RPMI7951 (cell line): Measurements from ENCODE around the gene KMT5C. TPM values are rescaled to one million over a fixed set of nuclear protein-coding genes. Genes with fewer than 3 reads are reported as not detected.

Experiments used
- DNase-seq: peaks from one replicate; pipeline ENCODE4 v3.0.0-alpha.2; 2012; ENCODE audit warnings: low read depth
- total RNA-seq: library from RNA; depleted of rRNA; stranded (reverse); fragments of >200 nt; shearing (Covaris generic); gene quantifications from 2 replicates; pipeline ENCODE4 v1.2.3, GENCODE V29; 2014

The KMT5C gene
- total RNA-seq, 1 experiment from 2014 or later = 5.6 TPM

GRCh38 chr19:55316646-55317045 is 23.0 kb upstream of the KMT5C start:
- DNase-seq = no peak

DNA sequence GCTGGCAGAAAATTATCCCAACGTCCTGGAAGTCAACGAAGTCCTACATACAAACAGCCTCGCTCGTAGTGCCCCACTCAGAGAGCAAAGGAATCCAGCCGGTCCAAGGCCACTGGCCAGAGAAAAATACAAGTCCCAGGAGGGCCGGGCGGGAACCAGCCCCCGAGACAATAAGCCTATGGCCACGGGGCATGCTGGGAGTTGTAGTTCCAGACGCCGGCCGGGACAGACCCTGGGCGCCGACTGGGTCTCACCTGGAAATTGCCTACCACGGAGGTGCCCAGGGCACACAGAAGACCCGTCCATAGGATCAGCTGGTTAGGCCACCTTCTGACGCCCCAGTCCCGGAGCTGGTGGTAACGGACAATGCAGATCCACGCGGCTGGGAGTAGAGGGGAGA is 19.9 kb upstream of the KMT5C start:
- DNase-seq = peak; percentile 54

DNA sequence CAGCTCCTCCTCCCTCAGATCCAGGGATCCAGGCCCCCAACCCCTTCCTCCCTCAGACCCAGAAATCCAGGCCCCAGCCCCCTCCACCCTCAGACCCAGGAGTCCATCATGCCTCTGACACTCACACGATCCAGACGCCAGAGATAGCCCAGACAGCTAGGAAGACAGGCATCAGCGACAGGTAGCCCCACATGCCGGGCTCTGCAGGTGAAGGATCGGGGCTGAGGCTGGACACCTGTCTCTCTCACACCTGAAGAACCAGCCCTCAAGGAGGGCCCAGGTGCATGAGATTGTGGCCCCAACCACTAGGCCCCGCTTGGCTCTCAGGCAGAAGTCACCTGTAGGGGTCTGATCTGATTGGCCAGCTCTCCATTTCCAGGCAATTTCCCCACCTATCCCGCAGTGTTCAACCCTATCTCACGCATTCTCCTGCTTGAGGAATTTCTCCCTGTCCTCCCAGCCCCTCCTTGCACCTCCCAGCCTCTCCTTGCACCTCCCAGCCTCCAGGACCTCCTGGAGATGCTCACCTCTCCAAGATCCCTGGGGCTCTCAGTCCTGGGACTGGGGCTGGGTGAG is 18.7 kb upstream of the KMT5C start:
- DNase-seq = no peak

GRCh38 chr19:55321466-55322137 is 18.1 kb upstream of the KMT5C start:
- no peak for DNase-seq

GRCh38 chr19:55322204-55322885 is 17.3 kb upstream of the KMT5C start:
- no peak for DNase-seq

GRCh38 chr19:55324662-55325061 is 15.0 kb upstream of the KMT5C start:
- no peak for DNase-seq

DNA sequence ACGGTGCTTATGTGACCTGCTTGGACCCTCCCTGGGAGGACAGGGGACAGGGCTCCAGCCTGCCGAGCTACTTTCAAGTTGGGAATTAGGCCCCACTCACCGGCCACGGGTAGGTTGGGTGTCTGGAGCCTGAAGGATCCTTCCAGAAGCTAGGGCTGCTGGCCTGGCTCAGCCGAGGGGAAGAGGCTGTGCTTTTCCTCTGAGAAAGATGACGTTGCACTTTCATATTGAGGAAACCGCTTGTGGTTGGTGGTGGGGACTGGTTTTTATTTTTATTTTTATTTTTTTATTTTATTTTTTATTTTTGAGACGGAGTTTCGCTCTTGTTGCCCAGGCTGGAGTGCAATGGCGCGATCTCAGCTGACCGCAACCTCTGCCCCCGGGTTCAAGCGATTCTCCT is 14.5 kb upstream of the KMT5C start, which contains the start of gene TMEM150B:
Gene TMEM150B, minus strand, starts transcription at position 170 of the 400 bp plus-strand sequence. CDS start 4,305 bp downstream, outside the sequence.
- DNase-seq = no peak

DNA sequence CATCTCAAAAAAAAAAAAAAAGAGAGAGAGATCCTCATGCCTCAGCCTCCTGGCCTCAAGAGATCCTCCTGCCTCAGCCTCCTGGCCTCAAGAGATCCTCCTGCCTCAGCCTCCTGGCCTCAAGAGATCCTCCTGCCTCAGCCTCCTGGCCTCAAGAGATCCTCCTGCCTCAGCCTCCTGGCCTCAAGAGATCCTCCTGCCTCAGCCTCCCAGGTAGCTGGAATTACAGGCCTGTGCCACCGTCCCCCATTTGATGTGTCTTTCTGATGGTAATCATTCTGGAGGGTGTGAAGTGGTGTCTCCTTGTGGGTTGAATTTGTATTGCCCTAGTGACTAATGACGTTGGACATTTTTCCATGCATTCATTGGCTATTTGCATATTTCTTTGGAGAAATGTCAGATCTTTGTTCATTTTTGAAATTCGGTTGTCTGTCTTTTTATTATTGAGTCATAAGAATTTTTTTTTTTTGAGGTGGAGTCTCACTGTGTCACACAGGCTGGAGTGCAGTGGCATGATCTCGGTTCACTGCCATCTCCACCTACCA is 10.8 kb upstream of the KMT5C start:
- peak; percentile 55 for DNase-seq

- DNase-seq = peak; percentile 58
Measured at GRCh38 chr19:55329791-55330190, 9.9 kb upstream of the KMT5C start.

DNA sequence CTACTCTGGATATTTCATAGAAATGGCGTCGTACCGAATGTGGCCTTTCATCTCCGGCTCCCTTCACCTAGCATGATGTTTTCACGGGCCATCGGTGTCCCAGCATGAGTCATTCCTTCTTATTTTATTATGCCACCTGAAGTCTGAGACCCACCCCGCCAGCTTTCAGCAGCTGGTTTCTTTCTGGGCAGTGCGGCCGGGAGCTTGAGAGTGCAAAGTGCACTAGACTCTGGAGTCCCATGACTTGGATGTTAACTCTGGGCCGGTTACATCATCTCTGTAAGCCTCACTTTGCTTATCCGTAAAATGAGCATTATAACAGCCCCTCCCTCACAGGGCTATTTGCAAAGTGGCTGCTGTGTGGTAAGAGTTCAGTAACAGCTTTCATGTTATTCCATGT is 5.8 kb upstream of the KMT5C start:
- no peak for DNase-seq

- DNase-seq = peak; percentile 65
Measured at GRCh38 chr19:55336101-55336500, 3.6 kb upstream of the KMT5C start.

DNA sequence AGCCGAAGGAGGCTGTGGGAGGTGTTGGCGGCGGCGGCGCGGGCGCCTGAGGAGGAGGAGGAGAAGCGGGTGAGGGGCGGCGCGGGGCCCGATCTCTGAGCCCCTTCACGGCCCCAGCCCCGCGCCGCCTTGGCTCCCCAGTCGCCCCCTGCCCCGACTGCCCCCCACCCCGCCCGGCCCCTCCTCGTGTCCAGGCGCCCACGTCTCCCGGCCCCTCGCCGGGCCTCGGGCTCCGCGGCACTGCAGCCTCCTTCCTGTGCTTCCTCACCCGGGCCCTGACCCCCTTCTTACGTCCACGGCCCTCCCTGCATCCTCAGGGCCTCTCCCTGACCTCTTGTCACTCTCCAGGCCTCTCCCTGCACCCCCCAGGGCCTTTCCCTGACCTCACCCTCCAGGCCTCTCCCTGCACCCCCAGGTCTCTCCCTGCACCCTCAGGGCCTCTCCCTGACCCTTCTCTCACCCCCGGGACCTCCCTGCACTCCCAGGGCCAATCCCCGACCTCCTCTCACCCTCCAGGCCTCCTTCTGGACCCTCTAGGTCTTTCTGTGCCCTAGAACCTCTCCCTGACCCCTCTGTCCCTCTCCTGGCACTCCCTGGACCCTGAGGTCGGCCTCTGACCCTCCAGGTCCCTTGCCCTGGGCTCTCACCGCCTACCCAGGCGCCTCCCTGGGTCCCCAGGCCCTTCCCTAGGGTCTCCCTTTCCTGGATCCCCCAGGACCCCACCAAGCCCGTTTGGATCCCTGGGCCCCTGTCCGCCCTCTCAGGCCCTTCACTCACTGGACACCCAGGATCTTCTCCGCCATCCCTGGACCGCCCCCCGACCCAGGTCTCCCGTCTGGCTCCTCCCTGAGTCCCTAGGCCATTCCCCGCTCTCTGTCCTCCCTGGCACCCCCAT is 460 bp downstream of the KMT5C start:
- no peak for DNase-seq

DNA sequence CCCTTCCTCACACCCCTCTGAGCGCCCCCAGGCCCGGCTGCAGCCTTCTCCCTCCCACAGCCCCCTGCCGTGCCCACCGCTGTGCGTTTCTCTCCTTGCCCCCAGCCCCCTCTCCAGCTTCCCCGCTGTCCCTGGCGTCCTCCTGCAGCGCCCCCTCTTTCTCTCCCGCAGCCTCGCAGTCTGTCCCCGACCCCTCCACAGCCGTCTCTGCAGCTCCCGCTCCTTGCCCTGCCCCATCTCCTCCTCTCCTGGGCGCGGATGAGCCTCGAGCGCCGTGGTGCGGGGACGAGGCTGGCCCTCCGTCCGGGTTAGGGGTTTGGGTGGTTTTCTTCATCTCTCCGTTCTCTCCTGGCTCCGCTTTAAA is 1.1 kb downstream of the KMT5C start:
- DNase-seq = no peak

GRCh38 chr19:55341171-55341588 is 1.5 kb downstream of the KMT5C start:
- peak; percentile 48 for DNase-seq

DNA sequence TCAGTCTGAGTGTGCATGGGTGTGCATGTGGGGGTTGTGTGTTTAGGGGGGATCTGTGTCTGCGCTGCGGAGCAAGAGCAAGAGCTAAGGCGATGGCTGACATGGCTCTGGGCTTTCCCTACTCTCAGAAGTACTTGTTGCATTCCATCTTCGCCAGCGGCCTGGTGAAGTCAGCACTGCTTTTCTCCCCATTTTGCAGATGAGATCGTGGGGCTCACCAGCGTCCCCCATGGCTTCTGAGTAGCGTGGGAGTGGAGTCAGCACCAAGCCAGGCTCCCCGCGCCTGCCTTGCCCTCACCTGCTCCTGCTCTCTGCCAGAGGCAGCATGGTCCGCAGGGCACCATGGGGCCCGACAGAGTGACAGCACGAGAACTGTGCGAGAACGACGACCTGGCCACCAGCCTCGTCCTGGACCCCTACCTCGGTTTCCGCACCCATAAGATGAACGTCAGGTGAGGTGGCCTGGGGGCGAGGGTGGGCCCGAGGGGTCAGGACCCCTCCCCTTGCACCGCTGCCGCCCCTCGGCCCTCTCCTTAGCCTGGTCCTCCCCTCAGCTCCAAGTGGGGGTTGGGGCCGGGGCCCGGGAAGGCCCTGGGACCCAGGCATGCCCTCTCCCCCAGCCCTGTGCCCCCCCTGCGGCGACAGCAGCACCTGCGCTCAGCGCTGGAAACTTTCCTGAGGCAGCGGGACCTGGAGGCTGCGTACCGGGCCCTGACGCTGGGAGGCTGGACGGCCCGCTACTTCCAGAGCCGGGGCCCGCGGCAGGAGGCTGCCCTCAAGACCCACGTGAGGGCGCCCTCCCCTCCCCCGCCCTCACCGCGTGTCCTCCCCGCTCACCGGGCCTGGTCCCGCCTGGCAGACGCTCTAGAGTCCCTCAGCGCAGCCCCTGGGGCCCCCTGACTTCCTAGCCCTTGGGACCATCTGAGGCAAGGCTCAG is 2.2 kb downstream of the KMT5C start:
- no peak for DNase-seq

- DNase-seq = peak; percentile 69
Measured at GRCh38 chr19:55344444-55344843, 4.8 kb downstream of the KMT5C start.

DNA sequence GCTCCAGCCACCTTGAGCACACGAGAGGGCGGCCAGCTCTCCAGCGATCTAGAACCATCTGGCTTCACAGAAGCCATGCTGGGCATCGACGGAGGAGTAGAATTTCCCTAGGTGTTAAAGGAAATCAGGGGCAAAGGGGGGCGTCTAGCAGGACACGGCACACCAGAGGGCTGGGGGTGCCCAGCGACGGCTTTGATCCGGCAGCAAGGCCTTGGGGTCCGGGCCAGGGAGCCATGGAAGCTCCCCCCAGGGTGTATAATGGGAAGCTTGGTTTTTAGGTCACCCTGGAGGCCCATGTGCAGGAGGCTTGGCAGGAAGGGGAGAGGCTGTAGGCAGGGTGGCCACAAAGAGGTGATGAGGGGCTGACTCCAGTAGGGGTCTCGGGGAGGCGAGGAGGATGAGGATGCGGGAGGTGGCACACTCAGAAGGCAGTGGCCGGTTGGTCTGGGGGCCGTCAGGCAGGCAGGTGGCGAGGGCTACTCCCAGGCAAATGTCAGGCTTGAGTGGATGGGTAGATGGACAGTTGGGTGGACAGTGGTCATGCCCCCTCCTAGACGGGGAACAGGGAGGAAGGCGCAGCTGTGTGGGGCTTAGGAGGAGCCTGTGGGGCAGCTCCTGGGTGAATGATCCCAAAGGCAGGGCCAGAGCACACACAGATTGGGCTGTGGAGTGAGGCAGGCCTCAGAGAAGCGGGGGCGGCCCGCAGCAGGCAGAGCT is 5.6 kb downstream of the KMT5C start:
- no peak for DNase-seq

DNA sequence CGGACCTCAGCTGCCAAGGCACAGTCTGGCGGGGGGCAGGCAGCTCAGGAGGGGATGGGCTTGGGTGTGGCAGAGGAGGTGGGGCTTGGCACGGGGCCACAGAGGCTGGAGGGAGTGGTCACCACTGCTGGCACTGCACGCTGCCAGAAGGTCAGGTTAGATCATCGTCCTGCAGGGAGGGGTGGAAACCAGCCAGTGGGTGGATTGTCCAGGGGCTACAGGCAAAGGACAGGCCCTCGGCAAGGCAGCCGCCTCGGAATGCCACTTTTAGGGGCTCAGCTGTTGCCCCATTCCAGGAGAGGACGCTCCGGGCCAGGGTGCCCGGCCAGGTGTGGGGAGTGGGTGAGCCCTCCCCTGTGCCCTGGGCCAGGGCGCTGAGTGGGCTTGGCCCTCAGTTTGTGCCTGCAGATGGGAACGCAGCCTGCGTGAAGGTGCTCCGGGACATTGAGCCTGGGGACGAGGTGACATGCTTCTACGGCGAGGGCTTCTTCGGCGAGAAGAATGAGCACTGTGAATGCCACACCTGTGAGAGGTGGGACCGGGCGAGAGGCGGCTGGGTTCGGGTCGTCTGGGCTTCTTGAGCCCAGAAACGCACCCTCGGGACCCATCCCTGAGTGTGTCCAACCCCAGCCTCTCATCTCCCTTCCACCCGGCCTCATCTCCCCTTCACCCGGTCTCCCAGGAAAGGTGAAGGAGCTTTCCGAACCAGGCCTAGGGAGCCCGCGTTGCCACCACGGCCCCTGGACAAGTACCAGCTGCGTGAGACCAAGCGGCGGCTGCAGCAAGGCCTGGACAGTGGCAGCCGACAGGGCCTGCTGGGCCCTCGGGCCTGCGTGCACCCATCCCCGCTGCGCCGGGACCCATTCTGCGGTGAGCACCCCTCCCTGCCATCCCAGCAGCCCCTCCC is 6.4 kb downstream of the KMT5C start:
- no peak for DNase-seq
